ENCODE data around the gene HCN3. TPM values are rescaled to one million over a fixed set of nuclear protein-coding genes. Genes with fewer than 3 reads are reported as not detected.
A peak's percentile ranks its signal among the peaks of the same experiment; 100 is the strongest.
"Not testable (repeated sequence)": the region's sequence is repeated elsewhere in the genome, so short reads cannot be mapped to it uniquely, and the experiment has no call there.

HCN3 gene
- total RNA-seq, 1 donor from 2014 or later: 2.5 TPM

- Mint-ChIP-seq H3K9me3 (no peaks in the 10 kb centered on the region), H3K36me3 (ENCODE audit: low read depth) (peaks cover 3% of the 10 kb centered on the region), H3K27me3 (ENCODE audit: insufficient read depth) (no peaks in the 10 kb centered on the region), H3K27ac (peak overlapping the region; percentile 75), H3K4me3 (peak overlapping the region; percentile 86), H3K4me1 (ENCODE audit: low read depth) (peaks cover 38% of the 10 kb centered on the region)
- intact Hi-C loops (cut with micrococcal nuclease): loop anchor here (1.0 to 10.0 kb wide), 8 partner anchors 51 to 1649 kb away; partner anchors contain the start of genes ARHGEF2, CLK2, DPM3 and ILF2
- peak; percentile 90 for DNase-seq (ENCODE audit: low spot score)
Measured at GRCh38 chr1:155324037-155324716, 46.9 kb downstream of the HCN3 start.

GRCh38 chr1:155324717-155325602 is 47.7 kb downstream of the HCN3 start:
- Mint-ChIP-seq H3K27me3 (ENCODE audit: insufficient read depth) (no peaks in the 10 kb centered on the region), H3K4me1 (ENCODE audit: low read depth) (peaks cover 34% of the 10 kb centered on the region), H3K36me3 (ENCODE audit: low read depth) (peaks cover 2% of the 10 kb centered on the region), H3K27ac (no peak overlapping the region), H3K9me3 (no peaks in the 10 kb centered on the region), H3K4me3 (peak overlapping the region; percentile 86)
- intact Hi-C loops (cut with micrococcal nuclease): loop anchor here (1.0 to 10.0 kb wide), 8 partner anchors 52 to 1650 kb away; partner anchors contain the start of genes ARHGEF2, CLK2, DPM3 and ILF2
- no peak for DNase-seq (ENCODE audit: low spot score)

GRCh38 chr1:155325603-155325893 is 48.3 kb downstream of the HCN3 start:
- peaks cover 4% of the 10 kb centered on the region for H3K36me3 Mint-ChIP-seq (ENCODE audit: low read depth)
- no peaks in the 10 kb centered on the region for H3K27me3 Mint-ChIP-seq (ENCODE audit: insufficient read depth)
- H3K27ac Mint-ChIP-seq: no peak overlapping the region
- intact Hi-C loops (cut with micrococcal nuclease): loop anchor here (10.0 kb wide), 2 partner anchors 889 to 1651 kb away; partner anchors contain the start of genes ILF2, NPR1 and PMF1
- no peaks in the 10 kb centered on the region for H3K9me3 Mint-ChIP-seq
- peak overlapping the region; percentile 86 for H3K4me3 Mint-ChIP-seq
- H3K4me1 Mint-ChIP-seq (ENCODE audit: low read depth): peaks cover 28% of the 10 kb centered on the region
- no peak for DNase-seq (ENCODE audit: low spot score)

- Mint-ChIP-seq H3K27ac (peak overlapping the region; percentile 65), H3K36me3 (ENCODE audit: low read depth) (peaks cover 9% of the 10 kb centered on the region), H3K4me3 (peak overlapping the region; percentile 86), H3K27me3 (ENCODE audit: insufficient read depth) (no peaks in the 10 kb centered on the region), H3K4me1 (ENCODE audit: low read depth) (peaks cover 23% of the 10 kb centered on the region), H3K9me3 (no peaks in the 10 kb centered on the region)
- intact Hi-C loops (cut with micrococcal nuclease): loop anchor here (10.0 kb wide), 2 partner anchors 889 to 1651 kb away; partner anchors contain the start of genes ILF2, NPR1 and PMF1
- DNase-seq (ENCODE audit: low spot score): no peak
Measured at GRCh38 chr1:155326020-155326526, 48.8 kb downstream of the HCN3 start.

GRCh38 chr1:155326631-155327037 is 49.4 kb downstream of the HCN3 start:
- Mint-ChIP-seq H3K27me3 (ENCODE audit: insufficient read depth) (no peaks in the 10 kb centered on the region), H3K36me3 (ENCODE audit: low read depth) (peaks cover 14% of the 10 kb centered on the region), H3K9me3 (no peaks in the 10 kb centered on the region), H3K4me1 (ENCODE audit: low read depth) (peaks cover 19% of the 10 kb centered on the region), H3K4me3 (no peak overlapping the region), H3K27ac (no peak overlapping the region)
- DNase-seq (ENCODE audit: low spot score): no peak
- intact Hi-C loops (cut with micrococcal nuclease): loop anchor here (10.0 kb wide), 2 partner anchors 888 to 1652 kb away; partner anchors contain the start of genes ILF2, NPR1 and PMF1

GRCh38 chr1:155327981-155328380 is 50.7 kb downstream of the HCN3 start:
- intact Hi-C loops (cut with micrococcal nuclease): loop anchor here (10.0 kb wide), 2 partner anchors 887 to 1653 kb away; partner anchors contain the start of genes ILF2, NPR1 and PMF1

GRCh38 chr1:155328856-155329255 is 51.6 kb downstream of the HCN3 start:
- peaks cover 18% of the 10 kb centered on the region for H3K36me3 Mint-ChIP-seq (ENCODE audit: low read depth)
- not testable (repeated sequence) for H3K9me3 Mint-ChIP-seq
- intact Hi-C loops (cut with micrococcal nuclease): loop anchor here (10.0 kb wide), 2 partner anchors 886 to 1654 kb away; partner anchors contain the start of genes ILF2, NPR1 and PMF1

More at GRCh38 chr1:155327981-155328380, 50.7 kb downstream of the HCN3 start:
- no peaks in the 10 kb centered on the region for H3K27me3 Mint-ChIP-seq (ENCODE audit: insufficient read depth)
- DNase-seq (ENCODE audit: low spot score): no peak
- peaks cover 14% of the 10 kb centered on the region for H3K36me3 Mint-ChIP-seq (ENCODE audit: low read depth)
- peak overlapping the region; percentile 66 for H3K27ac Mint-ChIP-seq
- no peaks in the 10 kb centered on the region for H3K9me3 Mint-ChIP-seq
- no peak overlapping the region for H3K4me3 Mint-ChIP-seq
- H3K4me1 Mint-ChIP-seq (ENCODE audit: low read depth): peaks cover 9% of the 10 kb centered on the region

GRCh38 chr1:155329980-155330598 is 52.8 kb downstream of the HCN3 start:
- intact Hi-C loops (cut with micrococcal nuclease): loop anchor here (10.0 kb wide), 2 partner anchors 885 to 1655 kb away; partner anchors contain the start of genes ILF2, NPR1 and PMF1
- H3K4me1 Mint-ChIP-seq (ENCODE audit: low read depth): peaks cover 9% of the 10 kb centered on the region
- no peak for DNase-seq (ENCODE audit: low spot score)
- H3K9me3 Mint-ChIP-seq: no peaks in the 10 kb centered on the region
- H3K27ac Mint-ChIP-seq: no peak overlapping the region
- no peak overlapping the region for H3K4me3 Mint-ChIP-seq
- H3K27me3 Mint-ChIP-seq (ENCODE audit: insufficient read depth): no peaks in the 10 kb centered on the region
- peaks cover 18% of the 10 kb centered on the region for H3K36me3 Mint-ChIP-seq (ENCODE audit: low read depth)

More at GRCh38 chr1:155328856-155329255, 51.6 kb downstream of the HCN3 start:
- H3K27me3 Mint-ChIP-seq (ENCODE audit: insufficient read depth); H3K27ac Mint-ChIP-seq; H3K4me3 Mint-ChIP-seq; DNase-seq (ENCODE audit: low spot score); H3K4me1 Mint-ChIP-seq (ENCODE audit: low read depth): not testable (repeated sequence)

GRCh38 chr1:155334962-155335361 is 57.7 kb downstream of the HCN3 start:
- H3K27ac Mint-ChIP-seq: no peak overlapping the region
- no peaks in the 10 kb centered on the region for H3K27me3 Mint-ChIP-seq (ENCODE audit: insufficient read depth)
- intact Hi-C loops (cut with micrococcal nuclease): no loop called here
- H3K4me3 Mint-ChIP-seq: no peak overlapping the region
- no peaks in the 10 kb centered on the region for H3K9me3 Mint-ChIP-seq
- peaks cover 46% of the 10 kb centered on the region for H3K36me3 Mint-ChIP-seq (ENCODE audit: low read depth)
- no peaks in the 10 kb centered on the region for H3K4me1 Mint-ChIP-seq (ENCODE audit: low read depth)
- no peak for DNase-seq (ENCODE audit: low spot score)

Other genes with a start within 250 kb of the HCN3 start
- gene DCST2, start 243.7 kb upstream of the HCN3 start, total RNA-seq: 0.26 and 0.27 TPM in 2 replicates
- not detected in 2 replicates for gene DCST1, start 243.6 kb upstream of the HCN3 start, total RNA-seq
- 82.9 and 86.8 TPM in 2 replicates for gene ADAM15, start 226.1 kb upstream of the HCN3 start, total RNA-seq
- 5.7 and 6.8 TPM in 2 replicates for gene EFNA4, start 213.7 kb upstream of the HCN3 start, total RNA-seq
- gene EFNA3, start 198.6 kb upstream of the HCN3 start, total RNA-seq: 2.8 and 3.0 TPM in 2 replicates
- gene EFNA1, start 149.6 kb upstream of the HCN3 start, total RNA-seq: not detected in 2 replicates
- 45.7 and 47.7 TPM in 2 replicates for gene SLC50A1, start 141.6 kb upstream of the HCN3 start, total RNA-seq
- gene DPM3, start 136.9 kb upstream of the HCN3 start, total RNA-seq: 43.7 and 45.1 TPM in 2 replicates
- gene KRTCAP2, start 104.2 kb upstream of the HCN3 start, total RNA-seq: 230 and 238 TPM in 2 replicates
- 10.2 and 12.6 TPM in 2 replicates for gene TRIM46, start 103.6 kb upstream of the HCN3 start, total RNA-seq
- 9.7 and 10.0 TPM in 2 replicates for gene THBS3, start 69.6 kb upstream of the HCN3 start, total RNA-seq
- 61.8 and 62.3 TPM in 2 replicates for gene MTX1, start 68.8 kb upstream of the HCN3 start, total RNA-seq
- gene ENTREP3, start 22.0 kb upstream of the HCN3 start, total RNA-seq: 40.3 and 45.5 TPM in 2 replicates
- gene SCAMP3, start 15.1 kb upstream of the HCN3 start, total RNA-seq: 147 and 168 TPM in 2 replicates
- gene CLK2, start 4.0 kb upstream of the HCN3 start, total RNA-seq: 87.0 and 91.6 TPM in 2 replicates
- gene PKLR, start 24.0 kb downstream of the HCN3 start, total RNA-seq: 0.05 and 0.15 TPM in 2 replicates
- gene FDPS, start 31.4 kb downstream of the HCN3 start, total RNA-seq: 274 and 289 TPM in 2 replicates
- gene RUSC1, start 43.4 kb downstream of the HCN3 start, total RNA-seq: 28.7 and 34.7 TPM in 2 replicates

All from activated T-helper 1 cell treated with anti-CD3 and anti-CD28 coated beads, Interleukin-12 subunit alpha, Interleukin-12 subunit beta, Interleukin-2, Interleukin-4 antibody, amounts not matched to agents 30 ng/mL and 10 ng/mL and 1 ng/mL, durations not matched to agents 14 hours and 24 hours and 36 hours (primary cell).